ENCODE data around the gene UBE2D1. TPM values are rescaled to one million over a fixed set of nuclear protein-coding genes. Genes with fewer than 3 reads are reported as not detected.

UBE2D1 gene
- total and polyA plus RNA-seq, 2 of the 13 experiments (the other 11 are each of a cell fraction or from before 2014, with no cell fraction given) = 6.2 to 13.8 TPM

- TF ChIP-seq MAX (IDR thresholded peaks at IDR 0.05) (peak; percentile 62; the same call in 1 of the 2 replicates), PCBP2 (optimal IDR thresholded peaks at IDR 0.05; ENCODE audit: low read depth, low read length, poor library complexity, severe bottlenecking) (no peak), ZNF407 (CRISPR knock-in tag; IDR thresholded peaks at IDR 0.05; ENCODE audit: not compliant biosample characterization) (peak; percentile 60), RARA (CRISPR knock-in tag; IDR thresholded peaks at IDR 0.05) (no peak), PHF8 (CRISPR knock-in tag; IDR thresholded peaks at IDR 0.05) (peak; percentile 76), ZNF251 (CRISPR knock-in tag; IDR thresholded peaks at IDR 0.05) (no peak), KAT8 (CRISPR knock-in tag; IDR thresholded peaks at IDR 0.05) (peak; percentile 57; the same call in 1 of the 2 replicates), BORCS8-MEF2B (CRISPR knock-in tag; IDR thresholded peaks at IDR 0.05) (no peak), E2F5 (CRISPR knock-in tag; conservative IDR thresholded peaks at IDR 0.05) (no peak; the same call in 1 of the 2 replicates), ZMYM4 (CRISPR knock-in tag; IDR thresholded peaks at IDR 0.05) (peak; percentile 59), SOX5 (CRISPR knock-in tag; IDR thresholded peaks at IDR 0.05; ENCODE audit: borderline replicate concordance) (peak; percentile 44; the same call in 1 of the 2 replicates), BRD4 (CRISPR knock-in tag; IDR thresholded peaks at IDR 0.05) (0 out of 2 replicates have a peak, but pooled peaks have one; percentile 40), PRDM15 (CRISPR knock-in tag; IDR thresholded peaks at IDR 0.05) (peak; percentile 30; the same call in 1 of the 2 replicates), HOXA7 (CRISPR knock-in tag; IDR thresholded peaks at IDR 0.05) (no peak), ATF4 (CRISPR knock-in tag; IDR thresholded peaks at IDR 0.05) (no peak), MTF2 (CRISPR knock-in tag; IDR thresholded peaks at IDR 0.05; ENCODE audit: borderline replicate concordance) (no peak; the same call in 1 of the 2 replicates)
Observed at GRCh38 chr10:58334817-58335305, at the start of gene UBE2D1 (continued).

Data from HepG2 (cell line).